Thoracic aorta endothelial cell (primary cell): ENCODE results near the gene CAMP. TPM values are rescaled to one million over a fixed set of nuclear protein-coding genes. Genes with fewer than 3 reads are reported as not detected.

Experiments used
- small RNA-seq: library from RNA; depleted of rRNA; stranded (forward); fragments of <200 nt; gene quantifications from one replicate; pipeline ENCODE3, GENCODE V24; 2012
- total RNA-seq: library from RNA; depleted of rRNA; stranded (reverse); fragments of >200 nt; gene quantifications from 2 replicates; pipeline ENCODE4 v1.2.3, GENCODE V29; 2012

Gene CAMP
- not detected in 2 replicates for total RNA-seq

GRCh38 chr3:48222616-48223513 is at the start of gene CAMP:
TSS of gene CAMP (plus strand) at chr3:48223495. CDS start at chr3:48223512, 17 bp downstream.

GRCh38 chr3:48188266-48189201 is 34.8 kb upstream of the CAMP start, which contains the start of gene CDC25A:
TSS of gene CDC25A (minus strand) at chr3:48188417. CDS start at chr3:48187947, 470 bp downstream.

Small RNA genes within 50 kb of the gene (small RNA-seq; reads per million reads assigned to genes)
- gene MIR4443 (not detected), gene NDUFB1P1 (not detected), gene RNU7-128P (not detected)

Other genes with a start within 250 kb of the CAMP start
- 160 and 190 TPM in 2 replicates for gene MAP4, start 207.1 kb upstream of the CAMP start, total RNA-seq
- gene CDC25A, start 35.1 kb upstream of the CAMP start, total RNA-seq = 25.3 and 27.0 TPM in 2 replicates
- gene ZNF589, start 17.6 kb downstream of the CAMP start, total RNA-seq = 11.5 and 11.8 TPM in 2 replicates
- gene NME6, start 77.9 kb downstream of the CAMP start, total RNA-seq = 23.5 and 25.1 TPM in 2 replicates
- gene SPINK8, start 110.2 kb downstream of the CAMP start, total RNA-seq = not detected in 2 replicates
- not detected in 2 replicates for gene FBXW12, start 148.7 kb downstream of the CAMP start, total RNA-seq
- 25.5 and 26.7 TPM in 2 replicates for gene PLXNB1, start 206.6 kb downstream of the CAMP start, total RNA-seq
- 11.2 and 13.1 TPM in 2 replicates for gene CCDC51, start 216.6 kb downstream of the CAMP start, total RNA-seq
- 317 and 433 TPM in 2 replicates for gene TMA7, start 216.8 kb downstream of the CAMP start, total RNA-seq
- 13.1 and 13.6 TPM in 2 replicates for gene ATRIP, start 223.2 kb downstream of the CAMP start, total RNA-seq